Keratinocyte (primary cell): ENCODE data around the gene PITPNC1.

ENCODE experiments used
- CTCF ChIP-seq, 3 experiments: IDR thresholded peaks in 1 of 3; conservative IDR thresholded peaks in 1 of 3; optimal IDR thresholded peaks in 1 of 3; 2 replicates in 2 of 3; 3 replicates in 1 of 3; pipeline versions ENCODE3 to v1.5.1; 2011; ENCODE audit warnings: low read length in 3 of 3, mild to moderate bottlenecking in 3 of 3, moderate library complexity in 2 of 3, control low read depth in 1 of 3, inconsistent platforms in 1 of 3; ENCODE audit not compliant: insufficient read depth in 2 of 3; ENCODE audit errors: extremely low read depth in 1 of 3
- EZH2 ChIP-seq: IDR thresholded peaks from one replicate; pipeline ENCODE4 v1.6.1; 2012; ENCODE audit warnings: inconsistent platforms, mild to moderate bottlenecking, low read length, moderate library complexity

DNA sequence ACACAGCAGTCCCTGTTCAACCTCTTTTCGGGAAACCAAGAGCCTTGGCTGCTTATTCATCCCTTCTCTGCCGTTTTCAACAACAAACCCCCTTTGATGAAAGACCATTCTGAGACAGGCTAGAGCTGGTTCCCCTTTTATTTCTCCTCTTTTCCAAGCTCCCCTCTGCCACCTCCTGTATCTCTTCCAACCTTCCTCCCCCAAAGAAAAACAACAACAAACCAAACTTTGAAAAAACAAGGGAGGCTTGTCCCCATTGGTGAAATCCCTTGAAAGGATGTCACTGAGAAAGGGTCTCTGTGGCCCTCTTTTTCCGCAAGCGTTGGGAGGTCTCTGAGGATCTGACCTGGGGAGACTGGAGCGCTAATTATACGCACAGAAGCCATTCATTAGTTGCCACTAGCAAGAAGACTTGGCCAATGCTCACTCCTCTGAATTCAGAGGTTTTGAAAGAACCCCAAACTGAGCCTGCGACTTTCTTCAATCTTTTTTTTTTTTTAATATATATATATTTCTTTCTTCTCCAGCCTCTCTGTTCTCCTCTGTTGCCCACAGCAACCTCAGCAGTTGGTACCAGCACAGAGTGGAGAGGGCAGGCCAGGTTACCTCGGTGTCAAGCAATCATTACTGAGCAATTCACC lies 101.4 kb downstream of the PITPNC1 start:
- TF ChIP-seq CTCF (optimal IDR thresholded peaks at IDR 0.05 in 1 of 3, IDR thresholded peaks at IDR 0.05 in 1 of 3, conservative IDR thresholded peaks at IDR 0.05 in 1 of 3; ENCODE audit: extremely low read depth in 1 of 3, insufficient read depth in 2 of 3, low read length in 3 of 3) (no peak), EZH2 (no peak)
